ENCODE data around the gene NSRP1. TPM values are rescaled to one million over a fixed set of nuclear protein-coding genes. Genes with fewer than 3 reads are reported as not detected.

Gene NSRP1
- total and polyA plus RNA-seq, 2 of the 4 experiments (the other 2 are of a cell fraction) = 3.4 to 14.2 TPM

DNA sequence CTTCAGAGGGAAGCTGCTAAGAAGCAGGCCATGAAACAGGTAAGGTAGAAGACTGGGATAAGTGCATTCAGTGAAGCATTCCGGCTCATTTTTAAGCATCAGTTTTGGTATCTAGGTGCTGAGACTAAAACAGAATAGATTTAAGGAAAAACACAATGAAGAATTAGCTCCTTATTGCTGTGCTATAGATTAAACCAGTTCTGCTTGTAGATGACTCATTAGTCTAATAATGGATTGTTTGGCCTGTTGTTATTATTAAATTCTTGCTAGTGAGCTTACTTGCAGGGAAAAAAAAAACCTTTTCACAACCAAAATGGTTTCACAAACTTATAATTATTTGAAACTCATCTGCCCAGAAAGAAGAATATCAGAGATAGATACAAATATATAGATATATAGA, 55.9 kb downstream of the NSRP1 start:
- in situ Hi-C loops (cut with MboI; ENCODE audit: low sequenced_read_pairs) = no loop called here
- no peak overlapping the region for H2AK9ac ChIP-seq (replicated peaks; ENCODE audit: low read depth, low read length, poor library complexity)
- no peak overlapping the region for H4K5ac ChIP-seq (ENCODE audit: low read depth, low read length)
- ATAC-seq (ENCODE audit: low read depth) (no peak), DNase-seq (no peak)
- WGBS, 2 experiments (ENCODE audit: extremely low coverage in 2 of 2, insufficient read length in 1 of 2) = 100% methylated on average over 1 of the region's 1 CpG; no CpG with 5 or more reads in 1 of the 2 experiments
- H2AFZ ChIP-seq (replicated peaks; ENCODE audit: low read length, poor library complexity) = no peak overlapping the region
- H2BK20ac ChIP-seq (ENCODE audit: low read depth, low read length) = no peak overlapping the region
- dilution Hi-C loops (cut with HindIII; ENCODE audit: low sequenced_read_pairs, unreplicated experiment) = no loop called here
- no peak overlapping the region for H2AK5ac ChIP-seq (ENCODE audit: low read depth, low read length)
- H3K23ac ChIP-seq (ENCODE audit: low read depth, low read length) = no peak overlapping the region
- no peaks in the 10 kb centered on the region for H3K9me3 ChIP-seq (ENCODE audit: control insufficient read depth, insufficient read depth, low read length)
- H3K4me3 ChIP-seq (ENCODE audit: insufficient read depth, low read depth, low read length) = no peak overlapping the region
- peaks cover 10% of the 10 kb centered on the region for H3K36me3 ChIP-seq (ENCODE audit: control insufficient read depth, insufficient read depth, low read length)
- intact Hi-C loops (cut with micrococcal nuclease) = no loop called here
- no peaks in the 10 kb centered on the region for H3K9me1 ChIP-seq (ENCODE audit: insufficient read depth, low read length)
- BruUV-seq (replicated peaks) = no TSS peak
- H3K4me1 ChIP-seq (ENCODE audit: control insufficient read depth, insufficient read depth, low read length) = no peaks in the 10 kb centered on the region
- H2BK15ac ChIP-seq (ENCODE audit: low read depth, low read length) = no peak overlapping the region
- no peak overlapping the region for H3K4ac ChIP-seq (ENCODE audit: low read depth, low read length)
- H4K8ac ChIP-seq (ENCODE audit: low read depth in 2 of 2, low read length in 2 of 2) = no peak overlapping the region
- no peak overlapping the region for H2BK5ac ChIP-seq (ENCODE audit: low read depth, low read length, poor library complexity, severe bottlenecking)
- no peak overlapping the region for H4K91ac ChIP-seq (ENCODE audit: insufficient read depth, low read depth, low read length)
- H3K56ac ChIP-seq (ENCODE audit: extremely low read depth, insufficient read depth, low read length) = no peak overlapping the region
- no peak overlapping the region for H3K14ac ChIP-seq (replicated peaks; ENCODE audit: low read depth, low read length)
- CTCF ChIA-PET = no interaction called here
- H3K4me2 ChIP-seq (ENCODE audit: low read depth, low read length) = no peak overlapping the region
- POLR2A ChIA-PET (ENCODE audit: unreplicated experiment) = interaction anchor here (0.6 kb wide), 1 partner anchor 20 kb away, joined by 3 read pairs; no protein-coding TSS in a partner anchor
- no peak overlapping the region for H3K27ac ChIP-seq (ENCODE audit: insufficient read depth, low read length)
- peaks cover 17 to 35% of the 10 kb centered on the region in 2 experiments for H3K79me1 ChIP-seq (ENCODE audit: low read depth in 1 of 2, low read length in 2 of 2)
- no peaks in the 10 kb centered on the region for H3K27me3 ChIP-seq (ENCODE audit: control insufficient read depth, insufficient read depth, low read length)
- TF ChIP-seq BHLHE40 (IDR thresholded peaks at IDR 0.05; ENCODE audit: low read depth, low read length) (no peak), MAZ (IDR thresholded peaks at IDR 0.05; ENCODE audit: borderline replicate concordance, low read depth, low read length) (no peak), CEBPB (IDR thresholded peaks at IDR 0.05; ENCODE audit: low read depth, low read length) (no peak), RAD21 (IDR thresholded peaks at IDR 0.05; ENCODE audit: low read length) (no peak), SMC3 (IDR thresholded peaks at IDR 0.05; ENCODE audit: low read depth, low read length) (no peak), POLR2A (IDR thresholded peaks at IDR 0.05; ENCODE audit: low read depth, low read length) (no peak), FOS (IDR thresholded peaks at IDR 0.05; ENCODE audit: low read depth, low read length) (no peak), CHD1 (IDR thresholded peaks at IDR 0.05; ENCODE audit: low read depth, low read length) (no peak), MXI1 (IDR thresholded peaks at IDR 0.05; ENCODE audit: borderline replicate concordance, low read depth, low read length) (no peak), ELK1 (IDR thresholded peaks at IDR 0.05; ENCODE audit: borderline replicate concordance, low read depth, low read length) (no peak), NFE2L2 (IDR thresholded peaks at IDR 0.05; ENCODE audit: low read depth, low read length) (no peak), MAFK (IDR thresholded peaks at IDR 0.05; ENCODE audit: low read depth, low read length) (no peak), RFX5 (IDR thresholded peaks at IDR 0.05; ENCODE audit: low read depth, low read length) (no peak)
- TF ChIP-seq, protein P1, sequence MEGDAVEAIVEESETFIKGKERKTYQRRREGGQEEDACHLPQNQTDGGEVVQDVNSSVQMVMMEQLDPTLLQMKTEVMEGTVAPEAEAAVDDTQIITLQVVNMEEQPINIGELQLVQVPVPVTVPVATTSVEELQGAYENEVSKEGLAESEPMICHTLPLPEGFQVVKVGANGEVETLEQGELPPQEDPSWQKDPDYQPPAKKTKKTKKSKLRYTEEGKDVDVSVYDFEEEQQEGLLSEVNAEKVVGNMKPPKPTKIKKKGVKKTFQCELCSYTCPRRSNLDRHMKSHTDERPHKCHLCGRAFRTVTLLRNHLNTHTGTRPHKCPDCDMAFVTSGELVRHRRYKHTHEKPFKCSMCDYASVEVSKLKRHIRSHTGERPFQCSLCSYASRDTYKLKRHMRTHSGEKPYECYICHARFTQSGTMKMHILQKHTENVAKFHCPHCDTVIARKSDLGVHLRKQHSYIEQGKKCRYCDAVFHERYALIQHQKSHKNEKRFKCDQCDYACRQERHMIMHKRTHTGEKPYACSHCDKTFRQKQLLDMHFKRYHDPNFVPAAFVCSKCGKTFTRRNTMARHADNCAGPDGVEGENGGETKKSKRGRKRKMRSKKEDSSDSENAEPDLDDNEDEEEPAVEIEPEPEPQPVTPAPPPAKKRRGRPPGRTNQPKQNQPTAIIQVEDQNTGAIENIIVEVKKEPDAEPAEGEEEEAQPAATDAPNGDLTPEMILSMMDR (conservative IDR thresholded peaks at IDR 0.05; ENCODE audit: low read depth, low read length) = no peak
- TF ChIP-seq, protein P2, sequence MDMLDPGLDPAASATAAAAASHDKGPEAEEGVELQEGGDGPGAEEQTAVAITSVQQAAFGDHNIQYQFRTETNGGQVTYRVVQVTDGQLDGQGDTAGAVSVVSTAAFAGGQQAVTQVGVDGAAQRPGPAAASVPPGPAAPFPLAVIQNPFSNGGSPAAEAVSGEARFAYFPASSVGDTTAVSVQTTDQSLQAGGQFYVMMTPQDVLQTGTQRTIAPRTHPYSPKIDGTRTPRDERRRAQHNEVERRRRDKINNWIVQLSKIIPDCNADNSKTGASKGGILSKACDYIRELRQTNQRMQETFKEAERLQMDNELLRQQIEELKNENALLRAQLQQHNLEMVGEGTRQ (IDR thresholded peaks at IDR 0.05; ENCODE audit: low read depth, low read length) = no peak
- H4K20me1 ChIP-seq (ENCODE audit: insufficient read depth, low read length) = 0 out of 2 replicates have a peak, but pooled peaks cover 5% of the 10 kb centered on the region
- H3K9ac ChIP-seq (ENCODE audit: low read depth, low read length) = no peak overlapping the region
- no peak overlapping the region for H3K18ac ChIP-seq (ENCODE audit: low read depth, low read length)
- H2BK120ac ChIP-seq (ENCODE audit: low read depth, low read length) = no peak overlapping the region

Measured in IMR-90 (cell line).